Natural killer cell treated with Interleukin-12 subunit alpha and Interleukin-12 subunit beta and Interleukin-15 and Interleukin-18, amount 100 ng/mL, for 72 hours (primary cell): ENCODE results near the gene SLC30A1. TPM values are rescaled to one million over a fixed set of nuclear protein-coding genes. Genes with fewer than 3 reads are reported as not detected.
A peak's percentile ranks its signal among the peaks of the same experiment; 100 is the strongest.

Experiments
- ATAC-seq, 2 donors: fragments of 150-1000 bp; cut with Tn5 transposase in 1 of 2; sonication (Bioruptor Pico), chemical (Tn5 transposase) in 1 of 2; 2 replicates each; pipeline ENCODE4 v1.10.0; 2021
- DNase-seq: peaks from one replicate; pipeline ENCODE4 v3.0.0; 2022; ENCODE audit warnings: low spot score
- H3K27ac Mint-ChIP-seq, 2 donors: 1 replicate in 1 of 2; 2 replicates in 1 of 2; pipeline ENCODE4 v1.8.0; 2022; ENCODE audit warnings: mixed read lengths in 2 of 2, mild to moderate bottlenecking in 1 of 2, moderate library complexity in 1 of 2
- H3K27me3 Mint-ChIP-seq, 2 donors: 1 replicate in 1 of 2; 2 replicates in 1 of 2; pipeline ENCODE4 v1.8.0; 2022; ENCODE audit warnings: mixed read lengths in 2 of 2
- H3K36me3 Mint-ChIP-seq: one replicate; pipeline ENCODE4 v1.8.0; 2022; ENCODE audit warnings: mixed read lengths
- H3K4me1 Mint-ChIP-seq, 2 donors: 1 replicate in 1 of 2; 2 replicates in 1 of 2; pipeline ENCODE4 v1.8.0; 2022; ENCODE audit warnings: low read depth in 2 of 2, mixed read lengths in 2 of 2, mild to moderate bottlenecking in 1 of 2
- H3K4me3 Mint-ChIP-seq: one replicate; pipeline ENCODE4 v1.8.0; 2022; ENCODE audit warnings: mixed read lengths
- H3K9me3 Mint-ChIP-seq: 2 replicates; pipeline ENCODE4 v1.8.0; 2022; ENCODE audit warnings: mixed read lengths
- total RNA-seq, 2 donors: library from RNA; stranded (reverse); gene quantifications; one replicate each; pipeline ENCODE4 v1.2.3, GENCODE V29; 2022

SLC30A1 gene
- total RNA-seq, 2 donors from 2014 or later = 6.9 to 13.1 TPM

DNA sequence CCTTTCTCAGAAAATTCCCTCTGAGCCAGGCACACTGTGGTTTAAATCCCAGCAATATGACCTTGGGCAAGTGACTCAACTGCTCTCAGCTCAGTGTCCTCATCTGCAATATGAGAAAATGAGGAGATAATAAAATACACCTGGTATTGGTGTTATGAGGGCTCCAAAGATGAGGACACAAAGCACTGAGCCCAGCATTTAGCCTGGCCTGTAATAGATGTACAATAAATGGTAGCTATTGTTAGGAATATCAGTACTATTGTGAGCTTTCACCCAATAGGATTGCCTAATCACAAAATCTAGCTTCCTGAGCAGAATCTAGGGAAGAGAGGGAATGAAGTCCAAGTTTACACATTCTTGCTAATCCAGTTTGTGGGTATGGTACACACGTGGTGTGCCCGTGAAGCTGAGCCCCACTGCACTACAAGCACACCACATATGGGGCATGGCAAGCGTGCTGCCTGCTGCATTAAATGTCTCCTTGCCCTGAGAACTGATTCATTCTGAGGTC is 24.3 kb upstream of the SLC30A1 start:
- H3K4me3 Mint-ChIP-seq = no peak overlapping the region
- peaks cover 26 to 28% of the 10 kb centered on the region in 2 donors for H3K4me1 Mint-ChIP-seq
- peaks cover 0 to 3% of the 10 kb centered on the region in 2 donors for H3K27me3 Mint-ChIP-seq
- no peaks in the 10 kb centered on the region for H3K36me3 Mint-ChIP-seq
- H3K9me3 Mint-ChIP-seq = no peaks in the 10 kb centered on the region
- no peak overlapping the region for H3K27ac Mint-ChIP-seq
- ATAC-seq = no peak
- no peak for DNase-seq

- Mint-ChIP-seq H3K9me3 (no peaks in the 10 kb centered on the region), H3K27ac (no peak overlapping the region)
- no peak for ATAC-seq
Observed at GRCh38 chr1:211601982-211602670, 23.2 kb upstream of the SLC30A1 start.

DNA sequence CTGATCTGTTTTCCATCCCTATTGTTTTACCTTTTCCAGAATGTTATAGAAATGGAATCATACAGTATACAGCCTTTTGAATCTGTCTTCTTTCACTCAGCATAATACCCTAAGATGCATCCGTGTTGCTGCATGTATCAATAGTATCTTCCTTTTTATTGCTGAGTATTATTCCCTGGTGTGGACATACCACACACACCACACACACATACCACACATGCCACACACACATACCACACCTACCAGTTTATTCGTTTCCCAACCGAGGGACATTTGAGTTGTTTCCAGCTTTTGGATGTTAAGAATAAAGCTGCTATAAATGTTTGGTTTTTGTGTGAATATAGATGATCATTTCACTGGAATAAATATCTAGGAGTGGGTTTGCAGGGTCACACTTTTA is 22.2 kb upstream of the SLC30A1 start:
- Mint-ChIP-seq H3K4me1 (peaks cover 14 to 16% of the 10 kb centered on the region in 2 donors), H3K27ac (no peak overlapping the region), H3K4me3 (no peak overlapping the region), H3K36me3 (no peaks in the 10 kb centered on the region), H3K27me3 (peaks cover 0 to 3% of the 10 kb centered on the region in 2 donors), H3K9me3 (no peaks in the 10 kb centered on the region)
- ATAC-seq = no peak
- no peak for DNase-seq

More at GRCh38 chr1:211601982-211602670, 23.2 kb upstream of the SLC30A1 start:
- Mint-ChIP-seq H3K4me3 (no peak overlapping the region), H3K27me3 (peaks cover 0 to 3% of the 10 kb centered on the region in 2 donors), H3K36me3 (no peaks in the 10 kb centered on the region), H3K4me1 (peaks cover 23 to 25% of the 10 kb centered on the region in 2 donors)
- DNase-seq = no peak

DNA sequence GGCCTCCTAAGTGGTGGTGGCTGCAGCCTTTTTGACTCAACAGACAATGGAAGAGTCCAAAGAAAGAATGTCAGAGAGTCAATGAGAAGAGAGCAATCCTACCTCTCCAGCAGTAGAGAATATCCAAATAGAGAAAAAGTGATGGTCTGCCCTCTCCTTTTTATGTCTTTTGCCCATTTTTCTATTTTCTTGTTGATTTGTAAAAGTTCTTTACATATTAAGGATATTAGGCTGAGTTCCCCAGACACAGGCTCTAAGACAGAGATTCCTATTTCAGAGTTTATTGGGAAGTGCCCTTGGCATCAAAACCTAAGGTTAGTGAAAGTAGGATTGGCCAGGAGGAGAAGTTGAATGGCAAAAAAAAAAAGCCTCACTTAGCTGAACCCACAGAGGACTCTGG is 20.3 kb upstream of the SLC30A1 start:
- no peaks in the 10 kb centered on the region for H3K9me3 Mint-ChIP-seq
- DNase-seq = no peak
- H3K27me3 Mint-ChIP-seq = peaks cover 0 to 3% of the 10 kb centered on the region in 2 donors
- ATAC-seq = no peak
- no peaks in the 10 kb centered on the region for H3K36me3 Mint-ChIP-seq
- H3K27ac Mint-ChIP-seq = no peak overlapping the region
- peaks cover 6 to 10% of the 10 kb centered on the region in 2 donors for H3K4me1 Mint-ChIP-seq
- no peak overlapping the region for H3K4me3 Mint-ChIP-seq

DNA sequence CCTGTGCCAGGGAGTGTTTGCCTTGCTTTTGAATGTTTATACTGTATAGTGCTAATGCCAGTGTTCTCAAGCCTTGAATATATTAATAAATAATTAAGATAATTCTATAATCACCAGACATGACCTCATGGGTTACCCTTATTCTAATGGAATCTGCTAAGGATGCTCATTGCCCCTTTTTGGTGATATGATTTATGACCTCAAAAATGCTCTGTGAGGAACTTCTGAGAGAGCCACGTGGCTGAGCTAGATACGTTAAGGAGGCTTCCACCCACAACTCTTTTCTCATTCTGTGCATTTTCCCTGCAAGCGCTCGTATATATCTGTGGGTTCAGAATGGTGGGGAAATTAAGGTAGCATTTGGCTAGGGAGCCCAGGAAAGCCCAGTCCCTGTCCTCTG is 19.6 kb upstream of the SLC30A1 start:
- Mint-ChIP-seq H3K27me3 (peaks cover 0 to 3% of the 10 kb centered on the region in 2 donors), H3K4me3 (no peak overlapping the region), H3K36me3 (no peaks in the 10 kb centered on the region), H3K9me3 (no peaks in the 10 kb centered on the region), H3K4me1 (peaks cover 6 to 10% of the 10 kb centered on the region in 2 donors), H3K27ac (no peak overlapping the region)
- ATAC-seq (no peak), DNase-seq (no peak)

DNA sequence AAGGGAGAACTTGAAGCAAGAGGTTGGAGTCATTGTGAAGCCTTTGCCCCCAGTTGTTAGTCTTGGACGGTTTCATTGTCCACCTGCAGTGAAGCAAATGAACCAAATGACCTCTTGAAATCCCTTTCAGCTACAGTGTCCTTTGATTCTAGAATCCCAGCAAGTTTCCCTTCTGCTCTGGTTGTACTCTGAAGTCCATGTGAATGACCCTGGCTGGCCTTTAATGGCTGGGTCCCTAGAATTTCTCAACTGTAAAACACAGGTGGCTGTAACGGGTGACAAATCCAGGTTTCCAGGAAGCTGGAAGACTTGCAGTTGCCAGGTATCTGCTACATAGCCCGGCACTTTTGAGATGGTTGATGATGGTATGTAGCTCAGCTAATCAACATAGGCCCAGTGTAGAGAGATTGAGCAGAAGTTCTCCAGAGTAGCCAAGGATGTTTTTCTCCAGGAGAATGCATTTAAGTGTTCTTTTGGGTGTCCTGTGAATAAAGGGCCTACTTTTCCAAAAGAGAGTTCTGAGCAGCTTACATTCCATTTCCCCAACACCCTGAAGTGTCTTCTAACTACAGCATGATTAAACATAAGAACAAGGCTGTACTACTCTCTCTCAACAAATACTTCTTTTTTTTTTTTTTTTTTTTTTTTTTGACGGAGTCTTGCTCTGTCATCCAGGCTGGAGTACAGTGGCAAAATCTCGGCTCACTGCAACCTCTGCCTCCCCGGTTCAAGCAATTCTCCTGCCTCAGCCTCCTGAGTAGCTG is 17.6 kb upstream of the SLC30A1 start:
- Mint-ChIP-seq H3K4me1 (peaks cover 6 to 14% of the 10 kb centered on the region in 2 donors), H3K36me3 (no peaks in the 10 kb centered on the region), H3K9me3 (no peaks in the 10 kb centered on the region), H3K4me3 (no peak overlapping the region), H3K27ac (no peak overlapping the region), H3K27me3 (peaks cover 0 to 8% of the 10 kb centered on the region in 2 donors)
- DNase-seq (no peak), ATAC-seq (no peak)

GRCh38 chr1:211595419-211595818 is 16.5 kb upstream of the SLC30A1 start:
- H3K4me3 Mint-ChIP-seq = no peak overlapping the region
- peaks cover 6 to 14% of the 10 kb centered on the region in 2 donors for H3K4me1 Mint-ChIP-seq
- ATAC-seq = no peak
- DNase-seq = no peak
- H3K9me3 Mint-ChIP-seq = no peaks in the 10 kb centered on the region
- H3K27ac Mint-ChIP-seq = no peak overlapping the region
- no peaks in the 10 kb centered on the region for H3K36me3 Mint-ChIP-seq
- H3K27me3 Mint-ChIP-seq = peaks cover 0 to 8% of the 10 kb centered on the region in 2 donors

GRCh38 chr1:211591980-211592493 is 13.1 kb upstream of the SLC30A1 start:
- no peak for DNase-seq
- Mint-ChIP-seq H3K36me3 (no peaks in the 10 kb centered on the region), H3K27me3 (peaks cover 0 to 5% of the 10 kb centered on the region in 2 donors), H3K9me3 (no peaks in the 10 kb centered on the region), H3K4me1 (peaks cover 6 to 9% of the 10 kb centered on the region in 2 donors), H3K4me3 (no peak overlapping the region), H3K27ac (no peak overlapping the region)
- ATAC-seq = no peak

- Mint-ChIP-seq H3K27me3 (peaks cover 0 to 5% of the 10 kb centered on the region in 2 donors), H3K9me3 (no peaks in the 10 kb centered on the region), H3K36me3 (no peaks in the 10 kb centered on the region), H3K4me3 (peak overlapping the region; percentile 18), H3K27ac (peak overlapping the region in 1 of 2 donors; percentile 45), H3K4me1 (peaks cover 6 to 8% of the 10 kb centered on the region in 2 donors)
- ATAC-seq (no peak), DNase-seq (no peak)
Observed at GRCh38 chr1:211589782-211590721, 11.1 kb upstream of the SLC30A1 start.

GRCh38 chr1:211588711-211589110 is 9.8 kb upstream of the SLC30A1 start:
- Mint-ChIP-seq H3K4me1 (peaks cover 14 to 15% of the 10 kb centered on the region in 2 donors), H3K27me3 (peaks cover 0 to 5% of the 10 kb centered on the region in 2 donors), H3K9me3 (no peaks in the 10 kb centered on the region), H3K36me3 (no peaks in the 10 kb centered on the region), H3K27ac (no peak overlapping the region), H3K4me3 (no peak overlapping the region)
- DNase-seq (no peak), ATAC-seq (no peak)

DNA sequence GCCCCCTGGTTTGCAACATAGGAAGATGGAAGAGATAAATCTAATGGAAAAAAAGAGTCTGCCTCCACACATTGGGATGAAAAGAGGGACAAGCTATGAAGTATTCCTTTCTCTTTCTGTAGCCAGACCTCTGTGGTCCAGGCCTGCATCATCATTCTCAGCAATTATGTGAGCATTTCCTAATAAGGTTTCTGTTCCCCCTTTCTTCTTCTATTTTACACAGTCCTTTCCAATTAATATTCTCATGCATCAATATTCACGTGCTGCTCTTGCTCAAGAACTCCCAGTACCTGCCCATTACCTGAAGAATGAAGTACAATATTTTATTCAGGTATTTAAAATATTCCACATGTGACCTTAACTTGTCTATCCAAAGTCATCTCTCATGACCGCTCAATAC is 8.2 kb upstream of the SLC30A1 start:
- Mint-ChIP-seq H3K36me3 (no peaks in the 10 kb centered on the region), H3K27ac (no peak overlapping the region), H3K4me1 (peaks cover 14 to 18% of the 10 kb centered on the region in 2 donors), H3K4me3 (no peak overlapping the region), H3K9me3 (no peaks in the 10 kb centered on the region), H3K27me3 (peaks cover 0 to under 1% of the 10 kb centered on the region in 2 donors)
- ATAC-seq (no peak), DNase-seq (no peak)

- no peak for DNase-seq
- Mint-ChIP-seq H3K36me3 (no peaks in the 10 kb centered on the region), H3K9me3 (no peaks in the 10 kb centered on the region), H3K27me3 (no peaks in the 10 kb centered on the region), H3K4me1 (peaks cover 20 to 24% of the 10 kb centered on the region in 2 donors), H3K4me3 (no peak overlapping the region), H3K27ac (no peak overlapping the region)
- ATAC-seq = no peak
Observed at GRCh38 chr1:211586538-211586937, 7.6 kb upstream of the SLC30A1 start.
